HL-60 (cell line): ENCODE data around the gene SPATA46.

ENCODE experiments used
- SPI1 ChIP-seq: IDR thresholded peaks from 2 replicates; pipeline ENCODE4 v1.6.1; 2012; ENCODE audit warnings: low read depth, mild to moderate bottlenecking, borderline replicate concordance
- TF ChIP-seq, protein P1 (sequence below): IDR thresholded peaks from one replicate; pipeline ENCODE4 v1.5.1; 2011; ENCODE audit warnings: low read length, control low read depth, inconsistent platforms; ENCODE audit not compliant: insufficient read depth

- TF ChIP-seq, protein P1, sequence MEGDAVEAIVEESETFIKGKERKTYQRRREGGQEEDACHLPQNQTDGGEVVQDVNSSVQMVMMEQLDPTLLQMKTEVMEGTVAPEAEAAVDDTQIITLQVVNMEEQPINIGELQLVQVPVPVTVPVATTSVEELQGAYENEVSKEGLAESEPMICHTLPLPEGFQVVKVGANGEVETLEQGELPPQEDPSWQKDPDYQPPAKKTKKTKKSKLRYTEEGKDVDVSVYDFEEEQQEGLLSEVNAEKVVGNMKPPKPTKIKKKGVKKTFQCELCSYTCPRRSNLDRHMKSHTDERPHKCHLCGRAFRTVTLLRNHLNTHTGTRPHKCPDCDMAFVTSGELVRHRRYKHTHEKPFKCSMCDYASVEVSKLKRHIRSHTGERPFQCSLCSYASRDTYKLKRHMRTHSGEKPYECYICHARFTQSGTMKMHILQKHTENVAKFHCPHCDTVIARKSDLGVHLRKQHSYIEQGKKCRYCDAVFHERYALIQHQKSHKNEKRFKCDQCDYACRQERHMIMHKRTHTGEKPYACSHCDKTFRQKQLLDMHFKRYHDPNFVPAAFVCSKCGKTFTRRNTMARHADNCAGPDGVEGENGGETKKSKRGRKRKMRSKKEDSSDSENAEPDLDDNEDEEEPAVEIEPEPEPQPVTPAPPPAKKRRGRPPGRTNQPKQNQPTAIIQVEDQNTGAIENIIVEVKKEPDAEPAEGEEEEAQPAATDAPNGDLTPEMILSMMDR: no peak
- TF ChIP-seq SPI1: no peak
Observed at GRCh38 chr1:162373541-162374260, 3.0 kb downstream of the SPATA46 start.
